ENCODE results near the gene TSPAN3.

TSPAN3 gene

GRCh38 chr15:77002954-77003912 lies 67.7 kb downstream of the TSPAN3 start:
- Mint-ChIP-seq H3K4me3 (peak overlapping the region; percentile 68), H3K4me1 (peaks cover 88% of the 10 kb centered on the region), H3K36me3 (peaks cover 94% of the 10 kb centered on the region), H3K27ac (peak overlapping the region; percentile 95), H3K9me3 (peaks cover 2% of the 10 kb centered on the region)
- DNase-seq (ENCODE audit: low spot score in 2 of 2): peak in 1 of 2 donors; percentile 80
- peak; percentile 95 for ATAC-seq

- Mint-ChIP-seq H3K27ac (peak overlapping the region; percentile 95), H3K9me3 (peaks cover 2% of the 10 kb centered on the region), H3K4me3 (peak overlapping the region; percentile 68), H3K4me1 (peaks cover 96% of the 10 kb centered on the region), H3K36me3 (peaks cover 94% of the 10 kb centered on the region)
- ATAC-seq (no peak), DNase-seq (ENCODE audit: low spot score in 2 of 2) (no peak)
These were observed 68.5 kb downstream of the TSPAN3 start for GRCh38 chr15:77002436-77002835.

- Mint-ChIP-seq H3K36me3 (peaks cover 94% of the 10 kb centered on the region), H3K27ac (peak overlapping the region; percentile 95), H3K4me3 (peak overlapping the region; percentile 68), H3K4me1 (peaks cover 97% of the 10 kb centered on the region), H3K9me3 (peaks cover 2% of the 10 kb centered on the region)
- DNase-seq (ENCODE audit: low spot score in 2 of 2) (no peak), ATAC-seq (no peak)
These were observed 68.9 kb downstream of the TSPAN3 start for GRCh38 chr15:77001966-77002365.

GRCh38 chr15:77001351-77001750 lies 69.6 kb downstream of the TSPAN3 start:
- no peak for ATAC-seq
- peak overlapping the region; percentile 95 for H3K27ac Mint-ChIP-seq

GRCh38 chr15:76999996-77000395 lies 70.9 kb downstream of the TSPAN3 start:
- H3K9me3 Mint-ChIP-seq: peaks cover 2% of the 10 kb centered on the region
- H3K4me3 Mint-ChIP-seq: peak overlapping the region; percentile 96
- no peak overlapping the region for H3K27ac Mint-ChIP-seq
- ATAC-seq: no peak
- DNase-seq (ENCODE audit: low spot score in 2 of 2): no peak
- peaks cover 92% of the 10 kb centered on the region for H3K36me3 Mint-ChIP-seq
- H3K4me1 Mint-ChIP-seq: peaks cover 86% of the 10 kb centered on the region

More at GRCh38 chr15:77001351-77001750, 69.6 kb downstream of the TSPAN3 start:
- Mint-ChIP-seq H3K4me3 (peak overlapping the region; percentile 68), H3K36me3 (peaks cover 93% of the 10 kb centered on the region), H3K9me3 (peaks cover 2% of the 10 kb centered on the region), H3K4me1 (peaks cover 91% of the 10 kb centered on the region)
- no peak for DNase-seq (ENCODE audit: low spot score in 2 of 2)

- Mint-ChIP-seq H3K9me3 (no peaks in the 10 kb centered on the region), H3K27ac (peak overlapping the region; percentile 96), H3K4me1 (peaks cover 86% of the 10 kb centered on the region), H3K36me3 (peaks cover 80% of the 10 kb centered on the region), H3K4me3 (peak overlapping the region; percentile 96)
- no peak for ATAC-seq
- no peak for DNase-seq (ENCODE audit: low spot score in 2 of 2)
These were observed 72.1 kb downstream of the TSPAN3 start for GRCh38 chr15:76998663-76999285.

GRCh38 chr15:76996526-76997401 lies 74.1 kb downstream of the TSPAN3 start:
- DNase-seq (ENCODE audit: low spot score in 2 of 2): no peak
- Mint-ChIP-seq H3K9me3 (no peaks in the 10 kb centered on the region), H3K36me3 (peaks cover 60% of the 10 kb centered on the region), H3K27ac (peak overlapping the region; percentile 96), H3K4me1 (peaks cover 85% of the 10 kb centered on the region), H3K4me3 (peak overlapping the region; percentile 96)
- ATAC-seq: peak; percentile 50

- Mint-ChIP-seq H3K4me1 (peaks cover 80% of the 10 kb centered on the region), H3K36me3 (peaks cover 54% of the 10 kb centered on the region), H3K9me3 (no peaks in the 10 kb centered on the region), H3K27ac (peak overlapping the region; percentile 96), H3K4me3 (peak overlapping the region; percentile 96)
- ATAC-seq (no peak), DNase-seq (ENCODE audit: low spot score in 2 of 2) (no peak)
These were observed 74.8 kb downstream of the TSPAN3 start for GRCh38 chr15:76996076-76996525.

- peak within 1 kb of the TSS; percentile 96 for H3K4me3 Mint-ChIP-seq
- peaks cover 80% of the 10 kb centered on the region for H3K4me1 Mint-ChIP-seq
- peaks cover 47% of the 10 kb centered on the region for H3K36me3 Mint-ChIP-seq
- DNase-seq (ENCODE audit: low spot score in 2 of 2): peak in 1 of 2 donors; percentile 83
- peak within 1 kb of the TSS; percentile 96 for H3K27ac Mint-ChIP-seq
- H3K9me3 Mint-ChIP-seq: no peaks in the 10 kb centered on the region
- ATAC-seq: peak; percentile 72
These were observed 75.7 kb downstream of the TSPAN3 start, which contains the start of gene PSTPIP1 for GRCh38 chr15:76994971-76995945. Gene PSTPIP1 (plus strand): TSS chr15:76995126. CDS start chr15:76995574, 448 bp downstream.

GRCh38 chr15:76994496-76994895 lies 76.4 kb downstream of the TSPAN3 start:
- Mint-ChIP-seq H3K9me3 (no peaks in the 10 kb centered on the region), H3K27ac (peak overlapping the region; percentile 96), H3K4me1 (peaks cover 80% of the 10 kb centered on the region), H3K4me3 (peak overlapping the region; percentile 96), H3K36me3 (peaks cover 42% of the 10 kb centered on the region)
- no peak for DNase-seq (ENCODE audit: low spot score in 2 of 2)
- peak; percentile 38 for ATAC-seq

GRCh38 chr15:76994001-76994400 lies 76.9 kb downstream of the TSPAN3 start:
- Mint-ChIP-seq H3K9me3 (no peaks in the 10 kb centered on the region), H3K4me3 (peak overlapping the region; percentile 96), H3K27ac (peak overlapping the region; percentile 96), H3K36me3 (peaks cover 38% of the 10 kb centered on the region), H3K4me1 (peaks cover 80% of the 10 kb centered on the region)
- DNase-seq (ENCODE audit: low spot score in 2 of 2) (no peak), ATAC-seq (peak; percentile 77)

- Mint-ChIP-seq H3K4me3 (peak overlapping the region; percentile 96), H3K9me3 (no peaks in the 10 kb centered on the region), H3K27ac (peak overlapping the region; percentile 96), H3K4me1 (peaks cover 80% of the 10 kb centered on the region), H3K36me3 (peaks cover 36% of the 10 kb centered on the region)
- DNase-seq (ENCODE audit: low spot score in 2 of 2) (no peak), ATAC-seq (no peak)
These were observed 77.7 kb downstream of the TSPAN3 start for GRCh38 chr15:76993114-76993725.

All from stimulated activated effector memory CD8-positive, alpha-beta T cell treated with anti-CD3 and anti-CD28 coated beads, Interleukin-12 subunit alpha, Interleukin-12 subunit beta, amount 100 ng/mL, for 72 hours (primary cell).